ENCODE results near the gene MEIS1.

MEIS1 gene

GRCh38 chr2:66539452-66539851, 104.5 kb downstream of the MEIS1 start:
- DNase-seq: no peak

GRCh38 chr2:66541646-66542045, 106.7 kb downstream of the MEIS1 start:
- DNase-seq: no peak

DNA sequence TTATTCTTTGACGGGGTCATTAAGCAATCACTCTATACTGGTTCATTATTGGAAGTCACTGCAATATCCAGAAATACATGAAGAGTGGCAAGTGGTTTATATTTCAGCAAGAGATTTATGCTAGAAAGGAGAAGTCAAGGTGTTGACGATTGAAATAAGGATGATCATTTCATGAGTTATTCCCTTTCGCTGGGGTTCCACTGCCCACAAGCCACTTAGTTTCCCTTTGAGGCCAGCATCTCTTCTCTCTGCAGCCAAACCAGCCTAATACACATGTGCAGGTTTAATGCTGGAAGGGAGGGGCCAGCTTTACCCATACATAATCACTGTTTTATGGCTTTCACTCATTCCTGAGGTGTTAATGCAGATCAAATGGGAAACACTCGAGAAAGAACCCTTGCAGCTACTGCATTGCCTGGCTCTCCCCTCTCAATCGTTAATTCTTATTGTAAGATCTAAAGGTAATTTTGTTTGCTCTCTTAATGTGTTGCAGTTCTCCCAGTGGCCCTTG, 108.4 kb downstream of the MEIS1 start:
- DNase-seq: no peak

GRCh38 chr2:66544258-66544657, 109.3 kb downstream of the MEIS1 start:
- no peak for DNase-seq

- DNase-seq: no peak
Observed at GRCh38 chr2:66545258-66545657, 110.3 kb downstream of the MEIS1 start.

GRCh38 chr2:66547118-66547517, 112.2 kb downstream of the MEIS1 start:
- DNase-seq: no peak

DNA sequence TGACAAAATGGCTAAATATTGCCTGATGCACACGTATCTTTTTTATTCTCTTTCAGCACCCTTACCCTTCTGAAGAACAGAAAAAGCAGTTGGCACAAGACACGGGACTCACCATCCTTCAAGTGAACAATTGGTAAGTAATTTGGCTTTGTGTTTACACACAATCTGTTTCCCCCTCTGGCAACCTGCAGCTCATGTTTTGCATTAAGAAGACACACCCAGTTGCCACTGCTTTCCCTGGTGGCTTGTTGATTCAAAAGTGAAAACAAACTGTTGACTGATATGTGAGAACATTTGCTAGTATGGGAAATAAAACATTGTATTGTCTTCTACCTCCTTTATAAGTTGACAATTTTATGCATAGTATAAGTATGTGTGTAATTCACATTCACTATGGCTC, 113.0 kb downstream of the MEIS1 start:
- DNase-seq: peak in 1 of 2 experiments; percentile 2

DNA sequence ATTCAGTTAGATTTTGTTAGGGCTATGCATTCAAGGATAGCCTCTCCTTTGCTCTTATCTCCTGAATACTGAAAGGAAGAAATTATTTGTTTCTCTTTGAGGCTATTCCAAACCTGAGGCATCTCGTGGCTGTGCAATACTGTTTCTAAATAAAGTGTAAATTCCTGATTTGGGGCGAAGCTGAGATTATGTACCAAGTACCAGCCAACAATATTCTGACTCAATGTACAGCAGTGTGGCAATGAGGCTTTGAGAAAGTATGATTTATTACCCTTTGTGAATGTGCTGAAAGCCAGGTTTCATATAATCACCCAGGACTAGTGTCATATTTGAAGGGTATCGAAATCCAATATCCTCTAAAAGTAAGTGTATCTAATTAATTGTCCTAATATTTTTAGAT, 113.5 kb downstream of the MEIS1 start:
- no peak for DNase-seq

DNA sequence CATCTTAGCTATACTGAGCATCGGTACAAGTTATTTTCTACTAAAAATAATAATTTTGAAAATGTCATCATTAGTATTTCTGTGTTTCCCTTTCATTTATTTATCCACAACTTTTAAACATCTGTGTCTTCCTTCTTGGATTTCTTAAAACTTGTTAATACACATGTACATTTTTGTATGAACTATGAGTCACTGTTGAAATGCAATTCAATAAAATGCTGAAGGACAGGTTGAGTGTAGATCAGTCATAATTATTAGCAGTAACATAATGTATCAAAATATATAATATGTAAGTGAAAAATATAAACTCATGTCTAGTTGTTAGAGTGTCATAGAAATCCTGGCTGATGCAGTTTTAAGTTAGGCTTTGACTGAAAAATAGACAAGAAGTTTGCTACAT, 115.9 kb downstream of the MEIS1 start:
- DNase-seq: no peak

DNA sequence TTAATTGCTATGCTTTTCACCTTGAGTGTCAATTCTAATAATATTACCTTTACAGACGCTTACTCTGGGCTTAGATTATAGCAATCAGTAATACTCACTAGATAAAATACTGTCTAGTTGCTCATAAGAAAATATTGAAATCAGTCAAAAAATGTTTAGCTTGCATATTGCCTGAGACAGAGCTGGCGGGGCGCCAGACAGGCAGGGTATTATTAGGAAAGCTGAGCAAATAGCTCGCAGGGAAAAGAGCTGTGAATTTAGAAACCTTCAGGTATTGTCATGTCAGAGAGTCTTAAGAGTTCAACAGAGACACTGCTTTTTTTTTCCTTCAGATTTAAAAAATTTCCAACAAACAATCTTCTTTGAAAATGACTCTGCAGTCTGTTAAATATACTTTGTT, 118.4 kb downstream of the MEIS1 start:
- peak in 1 of 2 experiments; percentile 36 for DNase-seq

- no peak for DNase-seq
Observed at GRCh38 chr2:66555091-66555490, 120.2 kb downstream of the MEIS1 start.

DNA sequence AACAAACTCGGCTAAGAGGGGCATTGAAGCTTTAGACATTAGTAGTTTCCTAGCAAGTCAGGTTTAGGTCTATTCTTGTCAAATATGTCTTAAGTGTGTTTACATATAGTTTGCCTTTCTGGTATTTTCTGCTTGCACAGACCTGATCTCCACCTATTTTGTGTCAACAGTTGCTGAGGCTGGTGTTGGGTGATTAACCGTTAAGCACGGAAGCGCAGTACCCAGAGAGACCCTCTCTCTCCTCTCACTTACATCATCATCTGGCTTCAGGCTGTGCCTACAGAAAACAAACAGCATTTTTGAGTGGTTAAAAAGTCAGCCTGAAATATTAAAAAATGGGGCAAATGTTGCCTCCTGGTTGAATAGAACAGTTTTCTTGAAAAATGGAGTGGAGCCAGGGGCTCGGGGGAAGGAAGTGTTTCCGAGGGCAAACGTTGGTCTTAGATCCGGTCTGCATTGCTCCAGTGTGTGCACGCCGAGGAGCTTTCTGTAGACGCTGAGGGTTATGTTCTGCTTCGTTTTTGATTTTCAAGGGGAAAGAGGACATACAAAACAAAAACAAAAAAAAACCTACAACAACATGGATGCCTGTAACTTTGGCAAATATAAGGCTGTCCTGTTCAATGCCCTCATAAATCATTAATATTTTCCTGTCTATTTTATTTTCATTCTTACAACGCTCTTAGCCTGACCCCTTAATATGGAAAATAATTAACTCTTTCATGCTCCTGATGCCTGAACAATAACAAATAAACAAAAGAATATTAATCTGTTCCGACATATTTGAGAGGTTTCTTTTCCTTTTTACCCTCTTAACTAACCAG, 120.8 kb downstream of the MEIS1 start:
- no peak for DNase-seq

DNA sequence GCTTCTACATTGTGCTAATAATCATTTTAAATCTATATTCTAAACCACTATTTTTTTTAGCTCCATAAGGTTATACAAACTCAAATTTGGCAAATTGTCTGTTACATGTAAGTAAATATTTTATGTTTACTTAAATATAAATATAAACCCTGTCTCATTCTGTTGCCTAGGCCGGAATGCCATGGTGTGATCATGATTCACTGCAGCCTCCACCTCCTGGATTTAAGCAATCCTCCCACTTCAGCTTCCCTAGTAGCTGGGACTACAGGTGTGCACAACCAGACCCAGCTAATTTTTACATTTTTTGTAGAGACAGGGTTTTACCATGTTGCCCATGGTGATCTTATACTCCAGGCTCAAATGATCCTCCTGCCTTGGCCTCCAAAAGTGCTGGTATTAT, 124.7 kb downstream of the MEIS1 start:
- no peak for DNase-seq

DNA sequence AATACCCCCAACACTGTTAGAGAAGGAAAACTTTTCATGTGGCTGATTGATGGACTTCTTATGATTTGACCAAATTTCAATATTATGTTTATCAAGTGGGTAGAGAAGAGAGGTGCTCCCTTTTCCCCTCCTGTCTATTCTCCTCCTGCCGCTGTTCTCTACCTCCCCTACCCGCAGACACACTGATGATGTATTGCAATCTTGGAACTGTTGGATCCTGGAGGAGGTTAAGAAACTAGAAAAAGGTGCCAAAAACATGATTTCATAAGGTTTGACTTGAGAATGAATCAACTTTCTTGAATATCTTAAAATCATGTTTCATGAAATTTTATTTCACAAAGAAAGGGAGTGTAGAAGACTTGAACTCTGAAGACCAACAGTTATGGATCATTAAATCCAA, 125.8 kb downstream of the MEIS1 start:
- DNase-seq: no peak

- DNase-seq: no peak
Observed at GRCh38 chr2:66561645-66562303, 126.8 kb downstream of the MEIS1 start.

- DNase-seq: no peak
Observed at GRCh38 chr2:66562304-66562685, 127.4 kb downstream of the MEIS1 start.

DNA sequence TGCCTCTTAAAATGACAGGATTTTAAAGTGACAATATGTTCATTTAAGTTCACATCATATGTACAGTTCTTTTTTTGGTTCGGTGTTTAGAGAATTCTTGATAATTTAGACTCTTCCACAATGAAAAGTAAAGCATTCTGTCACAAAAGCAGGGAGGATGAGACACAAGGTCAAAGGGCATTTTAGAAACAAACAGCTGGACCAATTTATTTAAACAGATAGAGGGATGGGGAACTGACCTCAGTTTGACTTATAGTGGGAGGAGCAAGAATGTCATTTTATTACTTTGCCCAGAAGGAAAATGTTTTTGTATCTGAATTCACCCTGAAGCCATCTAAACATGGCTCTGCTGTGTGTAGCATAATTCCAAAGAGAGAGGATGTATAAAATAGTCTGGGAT, 128.5 kb downstream of the MEIS1 start:
- no peak for DNase-seq

GRCh38 chr2:66565291-66565690, 130.4 kb downstream of the MEIS1 start:
- DNase-seq: peak in 1 of 2 experiments; percentile 16

DNA sequence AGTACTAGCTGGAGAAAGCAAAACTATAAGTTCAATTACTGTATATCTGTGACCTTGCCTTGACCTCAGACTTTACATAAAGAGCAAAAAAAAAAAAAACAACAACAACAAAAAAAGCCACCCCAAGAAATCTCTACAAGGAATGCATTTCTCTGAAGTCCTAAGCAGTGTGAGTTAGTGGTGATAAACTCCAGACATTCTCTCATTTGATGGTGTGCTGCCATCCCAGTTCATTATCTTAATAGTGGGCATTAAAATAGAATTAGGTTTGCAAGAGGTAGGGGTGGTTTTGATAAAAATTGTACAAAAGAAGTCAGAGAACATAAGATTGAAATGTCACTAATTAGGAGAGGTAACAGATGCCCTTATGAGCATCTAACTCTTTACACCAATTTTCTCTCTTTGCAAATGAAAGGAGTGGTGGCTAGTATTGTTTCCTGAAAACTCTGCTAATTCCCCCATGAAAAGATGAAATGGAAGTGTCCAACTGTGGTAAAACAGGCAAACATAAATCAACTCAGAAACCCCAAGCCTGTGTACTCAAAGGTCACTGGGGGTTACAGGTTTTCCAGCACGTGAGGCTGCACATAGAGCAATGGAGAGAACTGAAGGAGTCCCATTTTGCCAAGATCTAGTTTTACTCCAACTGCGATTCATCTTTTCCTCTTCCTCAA, 131.9 kb downstream of the MEIS1 start:
- no peak for DNase-seq

DNA sequence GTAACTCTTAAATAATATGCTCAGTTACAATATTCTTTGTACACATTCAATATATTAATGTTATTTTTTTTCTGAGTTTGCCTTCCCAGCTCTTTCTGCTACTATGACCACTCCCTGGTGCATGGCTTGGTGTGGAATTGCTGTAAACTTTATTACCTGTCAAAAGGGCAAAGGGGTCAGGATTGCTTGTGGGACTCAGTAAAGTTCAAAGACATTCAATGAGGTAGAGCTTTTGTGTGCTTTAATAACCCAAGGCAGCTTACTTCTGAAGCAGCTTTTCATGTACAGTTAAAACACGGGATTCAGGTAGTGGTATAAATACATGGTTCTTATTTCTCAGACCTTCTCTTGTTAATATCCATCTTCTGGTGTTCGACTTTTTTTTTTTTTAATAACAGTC, 132.8 kb downstream of the MEIS1 start:
- DNase-seq: no peak

- DNase-seq: no peak
Observed at GRCh38 chr2:66568650-66569300, 133.8 kb downstream of the MEIS1 start.

DNA sequence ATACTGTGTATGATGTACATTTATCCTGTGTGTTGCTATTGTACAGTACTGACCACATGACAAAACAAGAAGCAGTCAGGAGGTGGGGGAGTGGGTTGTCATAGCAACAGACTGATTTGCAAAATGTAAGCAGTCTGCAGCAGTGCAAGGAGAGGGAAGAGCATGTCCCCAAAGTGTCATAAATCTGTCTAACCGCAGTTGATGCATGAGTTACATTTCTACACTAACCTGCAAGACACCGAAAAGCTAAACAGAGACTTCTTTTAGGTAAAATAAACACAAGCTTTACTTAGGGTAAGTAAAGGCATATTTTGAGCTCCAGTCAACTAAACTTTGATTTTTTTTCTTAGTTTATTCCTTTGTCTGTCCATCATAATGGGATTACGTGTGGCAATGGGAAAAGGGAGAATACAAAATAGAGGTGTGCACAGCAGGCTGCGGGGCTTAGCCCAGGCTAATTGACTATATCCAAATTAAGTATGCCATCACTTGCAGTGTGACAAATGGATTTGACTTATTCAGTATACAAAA, 134.5 kb downstream of the MEIS1 start:
- DNase-seq: no peak

DNA sequence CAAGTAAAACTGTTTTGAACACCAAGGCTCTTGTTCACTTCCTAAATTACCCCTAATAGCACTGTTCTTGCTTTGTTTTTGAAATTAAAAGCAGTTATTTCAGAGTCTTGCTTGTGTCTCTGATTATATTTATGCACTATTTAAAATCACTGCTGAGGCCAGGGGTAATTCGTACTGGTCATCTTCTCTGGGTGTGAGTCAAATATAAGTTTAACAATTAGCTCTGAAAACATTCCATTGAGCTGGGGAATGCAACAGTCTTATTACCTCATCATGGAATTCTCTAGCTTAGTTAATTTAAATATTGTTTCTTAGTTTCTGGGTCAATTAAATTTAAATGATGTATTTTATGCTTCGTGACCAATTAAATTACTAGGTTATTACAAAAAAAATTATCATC, 135.0 kb downstream of the MEIS1 start:
- DNase-seq: no peak
